Spinal cord (tissue), 10 donors: ENCODE results near the gene DNAJC5. TPM values are rescaled to one million over a fixed set of nuclear protein-coding genes. Genes with fewer than 3 reads are reported as not detected.

Experiments
- DNase-seq, 6 donors: peaks; one replicate each; pipeline versions ENCODE4 v3.0.0 to v3.0.0-alpha.2; 2013 to 2015; ENCODE audit warnings: low spot score in 6 of 6, low read depth in 4 of 6
- H3K27ac ChIP-seq: one replicate; pipeline ENCODE4 v1.5.1; 2013; ENCODE audit warnings: low read depth, low read length, control low read depth
- H3K27me3 ChIP-seq: one replicate; pipeline ENCODE4 v1.6.1; 2013; ENCODE audit warnings: low read length; ENCODE audit not compliant: control insufficient read depth, insufficient read depth
- H3K36me3 ChIP-seq: one replicate; pipeline ENCODE4 v1.6.1; 2013; ENCODE audit warnings: low read length; ENCODE audit not compliant: control insufficient read depth, insufficient read depth
- H3K4me1 ChIP-seq: one replicate; pipeline ENCODE4 v1.6.1; 2013; ENCODE audit warnings: low read length; ENCODE audit not compliant: control insufficient read depth, insufficient read depth
- H3K4me3 ChIP-seq: one replicate; pipeline ENCODE4 v1.5.1; 2013; ENCODE audit warnings: low read depth, low read length, control low read depth
- H3K9me3 ChIP-seq: one replicate; pipeline ENCODE4 v1.6.1; 2013; ENCODE audit warnings: low read length; ENCODE audit not compliant: control insufficient read depth, insufficient read depth
- WGBS: methylation state at CpG from one replicate; pipeline ENCODE4 v1.1.5; 2013; ENCODE audit warnings: missing lambda C conversion rate; ENCODE audit not compliant: insufficient coverage; 5-methylcytosine and 5-hydroxymethylcytosine counted together
- polyA plus RNA-seq, 2 donors: library from polyadenylated mRNA; unstranded; fragments of 120-200 nt; gene quantifications; one replicate each; pipeline ENCODE4 v1.2.1, GENCODE V29; 2013; ENCODE audit not compliant: insufficient read length in 2 of 2
- total RNA-seq, 2 donors: library from RNA; depleted of rRNA in 1 of 2; stranded (reverse); fragments of 120-200 nt in 1 of 2; fragments of >200 nt in 1 of 2; gene quantifications; one replicate each; pipeline versions ENCODE4 v1.2.3 to v1.2.4, GENCODE V29; 2013 to 2014
- donor health status: healthy.

The DNAJC5 gene
- total and polyA plus RNA-seq, 4 donors = 59.4 to 112 (median 94.8) TPM

DNA sequence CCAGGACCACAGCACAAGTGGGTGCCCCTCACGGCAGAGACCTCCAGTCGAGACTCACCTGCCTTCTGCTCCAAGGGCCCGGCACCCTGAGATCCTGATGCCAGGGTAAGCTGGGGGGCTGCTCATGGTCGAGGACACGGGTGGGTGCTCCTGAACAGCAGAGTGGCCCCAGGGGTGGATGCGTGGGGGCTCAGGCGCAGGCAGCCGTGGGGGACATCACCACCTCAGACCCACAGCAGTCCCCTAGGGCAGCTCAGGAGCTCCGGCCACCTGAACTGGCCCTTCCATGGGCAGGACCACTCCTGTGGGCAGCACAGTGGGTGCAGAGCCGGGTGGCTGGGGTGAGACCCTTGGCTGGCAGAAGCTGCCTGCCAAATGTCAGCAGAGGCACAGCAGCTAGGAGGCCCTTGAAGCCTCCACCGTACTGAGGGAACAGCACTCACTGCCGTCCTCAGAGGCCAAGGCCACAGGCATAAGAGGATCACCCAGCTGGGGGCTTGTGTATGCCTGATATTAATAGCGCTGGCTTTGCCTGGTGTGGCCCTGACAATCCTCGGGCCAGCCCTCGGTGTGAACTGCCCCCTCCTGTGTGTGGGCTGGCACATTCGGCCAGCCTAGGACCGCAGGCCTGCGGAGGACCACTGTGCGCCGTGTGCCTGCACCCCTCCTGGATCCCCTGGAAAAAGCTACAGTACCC is 55.9 kb downstream of the DNAJC5 start:
- H3K27ac ChIP-seq = peak overlapping the region; percentile 92
- no peak for DNase-seq

DNA sequence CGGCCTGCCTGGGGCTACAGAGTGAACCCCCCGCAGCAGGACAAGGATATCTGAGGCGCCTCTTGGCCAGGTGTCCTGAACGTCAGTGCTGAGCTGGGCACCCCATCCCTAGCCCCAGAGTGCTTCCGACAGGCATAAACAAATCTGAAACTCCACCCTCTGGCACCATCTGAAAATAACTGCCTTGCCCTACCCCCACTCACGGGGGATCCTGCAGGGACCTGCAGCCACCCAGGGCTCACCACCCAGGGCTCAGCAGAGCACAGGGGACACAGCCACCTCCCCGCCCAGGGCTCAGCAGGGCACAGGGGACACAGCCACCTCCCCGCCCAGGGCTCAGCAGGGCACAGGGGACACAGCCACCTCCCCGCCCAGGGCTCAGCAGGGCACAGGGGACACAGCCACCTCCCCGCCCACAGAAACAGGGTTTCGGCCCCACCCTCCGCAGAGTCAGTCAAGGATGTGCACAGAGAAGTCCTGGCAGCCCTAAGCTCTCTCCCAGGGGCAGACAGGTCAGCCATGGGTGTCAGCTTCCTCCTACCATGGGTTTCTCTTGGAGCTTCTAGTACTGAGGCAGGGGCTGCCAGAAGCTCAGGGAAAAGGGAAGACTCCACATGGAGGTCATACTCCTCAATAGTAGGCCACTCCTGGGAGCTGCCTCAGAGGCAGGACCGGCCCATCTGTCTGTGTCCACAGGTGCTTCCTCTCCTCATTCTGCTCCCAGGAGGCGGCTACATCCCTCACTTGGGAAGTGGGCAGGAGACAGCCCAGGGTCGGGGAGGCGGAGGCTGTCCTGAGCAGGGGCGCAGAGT is 56.7 kb downstream of the DNAJC5 start:
- Histone ChIP-seq H3K9me3 (no peaks in the 10 kb centered on the region), H3K27ac (no peak overlapping the region), H3K27me3 (no peaks in the 10 kb centered on the region), H3K4me1 (peaks cover 80% of the 10 kb centered on the region), H3K4me3 (no peak overlapping the region), H3K36me3 (peaks cover 58% of the 10 kb centered on the region)
- no peak for DNase-seq
- WGBS = 89% methylated on average over 16 of the region's 17 CpGs

More for the DNA sequence above, 55.9 kb downstream of the DNAJC5 start:
- 86% methylated on average over 20 of the region's 20 CpGs for WGBS
- H3K4me3 ChIP-seq = no peak overlapping the region
- no peaks in the 10 kb centered on the region for H3K27me3 ChIP-seq
- peaks cover 66% of the 10 kb centered on the region for H3K36me3 ChIP-seq
- H3K4me1 ChIP-seq = peaks cover 81% of the 10 kb centered on the region
- H3K9me3 ChIP-seq = no peaks in the 10 kb centered on the region

DNA sequence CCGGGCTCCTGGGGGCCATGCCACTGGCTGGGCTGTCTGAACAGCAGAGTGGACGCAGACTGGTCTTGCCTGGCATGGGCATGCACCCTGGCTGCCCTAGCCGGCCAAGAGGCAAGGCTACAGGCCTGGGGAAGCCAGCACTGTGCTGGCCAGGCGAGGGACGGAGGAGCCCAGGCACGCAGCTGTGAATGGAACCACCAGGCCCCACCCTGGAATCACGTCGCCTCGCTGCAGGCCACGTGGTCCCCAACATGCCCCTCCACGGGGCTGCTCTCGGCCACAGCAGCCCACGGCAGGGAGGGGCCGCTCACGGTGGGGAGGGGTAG is 57.2 kb downstream of the DNAJC5 start:
- Histone ChIP-seq H3K27ac (no peak overlapping the region), H3K9me3 (no peaks in the 10 kb centered on the region), H3K4me1 (peaks cover 81% of the 10 kb centered on the region), H3K4me3 (no peak overlapping the region), H3K36me3 (peaks cover 59% of the 10 kb centered on the region), H3K27me3 (no peaks in the 10 kb centered on the region)
- WGBS = 92% methylated on average over 15 of the region's 15 CpGs
- no peak for DNase-seq

DNA sequence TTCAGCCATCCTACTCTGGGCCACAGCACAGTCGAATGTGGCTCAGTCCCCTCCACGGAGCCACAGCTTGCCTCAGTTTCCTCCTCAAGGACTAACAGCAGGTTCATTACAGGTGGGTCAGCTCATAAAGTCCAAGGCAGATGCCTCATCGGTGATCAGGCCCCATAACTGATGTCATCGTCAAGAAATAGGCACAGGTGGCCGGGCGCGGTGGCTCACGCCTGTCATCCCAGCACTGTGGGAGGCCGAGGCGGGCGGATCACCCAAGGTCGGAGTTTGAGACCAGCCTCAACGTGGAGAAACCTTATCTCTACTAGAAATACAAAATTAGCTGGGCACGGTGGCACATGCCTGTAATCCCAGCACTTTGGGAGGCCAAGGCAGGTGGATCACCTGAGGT is 57.8 kb downstream of the DNAJC5 start:
- H3K27ac ChIP-seq = no peak overlapping the region
- H3K36me3 ChIP-seq = peaks cover 59% of the 10 kb centered on the region
- H3K9me3 ChIP-seq = no peaks in the 10 kb centered on the region
- peaks cover 81% of the 10 kb centered on the region for H3K4me1 ChIP-seq
- DNase-seq = no peak
- H3K27me3 ChIP-seq = no peaks in the 10 kb centered on the region
- no peak overlapping the region for H3K4me3 ChIP-seq
- WGBS = 92% methylated on average over 5 of the region's 14 CpGs

DNA sequence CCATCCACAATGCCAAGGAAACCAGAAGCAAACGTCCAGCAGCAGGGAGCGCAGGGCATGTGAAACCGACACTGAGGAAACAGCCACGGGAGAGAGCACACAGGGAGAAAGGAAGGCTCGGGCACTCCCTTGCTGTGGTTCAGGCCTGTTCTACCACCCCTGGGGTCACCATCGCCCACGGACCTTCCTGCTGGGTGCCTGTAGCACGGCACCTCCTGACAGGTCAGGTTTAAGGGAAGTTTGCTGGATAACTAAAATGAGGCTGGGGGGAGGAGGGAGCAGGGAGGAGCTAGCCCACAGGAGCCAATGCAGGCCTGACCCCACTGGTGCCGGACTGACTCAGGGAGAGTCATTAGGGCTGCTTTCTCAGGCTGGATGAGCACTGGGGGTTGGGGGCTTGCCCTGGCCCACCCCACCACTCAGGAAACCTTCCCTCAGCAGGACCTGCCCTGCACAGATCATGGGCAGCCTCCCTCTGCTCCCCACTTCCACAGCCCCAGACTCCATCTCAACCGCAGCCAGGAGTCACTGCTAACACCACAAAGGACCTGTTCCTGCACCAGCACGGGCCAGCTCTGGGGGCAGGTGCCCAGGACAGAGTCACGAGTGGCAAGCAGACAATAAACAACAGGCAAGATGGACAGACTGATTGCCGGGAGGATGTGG is 59.0 kb downstream of the DNAJC5 start:
- peaks cover 68% of the 10 kb centered on the region for H3K36me3 ChIP-seq
- no peak overlapping the region for H3K4me3 ChIP-seq
- DNase-seq = no peak
- no peaks in the 10 kb centered on the region for H3K9me3 ChIP-seq
- WGBS = 78% methylated on average over 13 of the region's 13 CpGs
- peaks cover 74% of the 10 kb centered on the region for H3K4me1 ChIP-seq
- no peak overlapping the region for H3K27ac ChIP-seq
- no peaks in the 10 kb centered on the region for H3K27me3 ChIP-seq

DNA sequence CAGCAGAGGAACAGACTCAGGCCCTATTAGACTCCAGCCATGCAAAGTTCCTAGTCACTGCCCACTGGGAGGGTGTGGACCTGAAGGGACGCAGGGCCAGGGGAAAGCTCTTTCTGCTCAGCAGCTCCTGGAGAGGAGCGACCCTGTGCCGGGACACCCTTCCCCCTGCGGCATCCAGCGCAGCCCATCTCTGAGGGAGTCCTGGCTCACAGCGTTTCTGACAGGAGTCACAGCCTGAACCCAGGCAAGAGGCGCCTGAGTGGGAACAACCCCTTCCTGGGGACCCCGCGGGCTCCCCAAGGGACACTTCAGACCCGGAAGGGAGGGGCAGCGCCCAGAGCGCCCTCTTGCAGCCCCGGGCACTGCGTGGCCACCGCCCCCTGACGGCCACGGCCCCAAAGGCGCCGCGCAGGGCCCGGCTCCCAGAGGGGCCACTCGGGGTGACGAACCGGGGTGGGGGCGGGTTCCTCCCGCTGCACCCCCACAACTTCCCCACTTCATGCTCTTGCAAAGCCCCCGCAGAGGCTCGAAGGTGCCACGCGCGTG is 60.4 kb downstream of the DNAJC5 start:
- H3K27ac ChIP-seq = peak overlapping the region; percentile 73
- H3K9me3 ChIP-seq = no peaks in the 10 kb centered on the region
- H3K36me3 ChIP-seq = peaks cover 72% of the 10 kb centered on the region
- peak overlapping the region; percentile 80 for H3K4me3 ChIP-seq
- no peaks in the 10 kb centered on the region for H3K27me3 ChIP-seq
- DNase-seq = peak in 1 of 6 donors; percentile 20
- H3K4me1 ChIP-seq = peaks cover 59% of the 10 kb centered on the region
- WGBS = under 1% methylated on average over 31 of the region's 31 CpGs

DNA sequence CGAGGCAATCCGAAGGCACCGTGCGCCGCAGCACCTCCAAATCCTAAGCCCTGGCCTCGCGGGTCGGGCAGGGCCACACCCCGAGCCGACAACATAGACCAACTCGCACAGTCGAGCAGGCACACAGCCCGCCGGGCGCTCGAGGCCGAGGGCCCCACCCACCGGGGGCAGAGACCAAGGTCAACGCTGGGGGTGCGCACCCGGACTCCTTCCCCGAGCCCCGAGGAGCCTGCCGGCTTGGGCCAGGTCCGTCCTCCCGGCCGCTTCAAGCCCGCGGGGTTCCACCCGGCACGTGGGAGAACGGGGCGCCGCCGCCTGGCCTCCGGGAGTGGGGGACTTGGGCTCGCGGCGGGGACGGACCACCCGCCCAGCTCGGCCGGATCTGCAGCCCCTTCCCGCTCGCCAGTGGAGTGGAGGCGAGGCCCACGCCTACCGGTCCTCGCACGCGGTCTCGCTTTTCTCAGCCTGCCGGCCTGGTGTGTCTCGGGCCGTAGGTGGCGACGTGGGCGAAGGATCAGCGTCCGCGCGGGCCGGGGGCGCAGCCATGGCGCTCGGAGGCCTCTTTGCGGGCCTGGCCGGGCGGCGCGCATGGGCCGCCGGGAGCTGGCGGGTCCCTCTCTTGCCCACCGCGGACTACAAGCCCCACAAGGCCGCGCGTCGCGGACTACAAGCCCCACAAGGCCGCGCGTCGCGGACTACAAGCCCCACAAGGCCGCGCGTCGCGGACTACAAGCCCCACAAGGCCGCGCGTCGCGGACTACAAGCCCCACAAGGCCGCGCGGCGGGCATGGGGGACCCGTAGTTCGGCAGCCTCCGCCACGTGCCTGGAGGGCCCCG is 61.1 kb downstream of the DNAJC5 start, which contains the start of gene UCKL1:
Gene UCKL1 (minus strand): TSS at position 590 of the 837 bp plus-strand sequence. CDS start 44 bp downstream, at position 546.
- Histone ChIP-seq H3K4me3 (peak within 1 kb of the TSS; percentile 80), H3K36me3 (peaks cover 72% of the 10 kb centered on the region), H3K9me3 (no peaks in the 10 kb centered on the region), H3K27me3 (no peaks in the 10 kb centered on the region), H3K27ac (peak within 1 kb of the TSS; percentile 73), H3K4me1 (peaks cover 52% of the 10 kb centered on the region)
- DNase-seq = peak in 5 of 6 donors; percentile 79 to 97 (median 88)
- under 1% methylated on average over 90 of the region's 105 CpGs for WGBS

DNA sequence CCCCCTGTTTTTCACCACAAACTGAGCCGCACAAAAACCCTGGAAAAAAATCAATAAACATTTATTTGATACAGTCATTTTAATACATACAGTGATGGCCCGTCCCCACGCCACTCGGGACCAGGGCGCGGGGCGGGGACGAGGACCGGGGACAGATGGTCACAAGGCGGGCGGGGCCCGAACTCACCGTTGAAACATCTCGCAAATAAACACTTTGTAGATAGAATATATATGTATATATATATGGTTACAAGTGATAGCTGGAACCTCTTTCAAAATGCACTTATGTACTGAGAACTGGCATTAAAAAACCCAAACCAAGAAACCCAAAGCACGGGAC is 61.7 kb downstream of the DNAJC5 start:
- no peaks in the 10 kb centered on the region for H3K27me3 ChIP-seq
- peak overlapping the region; percentile 52 for H3K27ac ChIP-seq
- WGBS = 0% methylated on average over 9 of the region's 15 CpGs
- peak overlapping the region; percentile 64 for H3K4me3 ChIP-seq
- H3K9me3 ChIP-seq = no peaks in the 10 kb centered on the region
- DNase-seq = no peak
- H3K36me3 ChIP-seq = peaks cover 72% of the 10 kb centered on the region
- peaks cover 46% of the 10 kb centered on the region for H3K4me1 ChIP-seq
